HG02870 (cell line): ENCODE results near the gene EDNRA.
A peak's percentile ranks its signal among the peaks of the same experiment; 100 is the strongest.

Source experiments
- ATAC-seq: cut with Tn5 transposase; IDR thresholded peaks from one replicate; pipeline ENCODE4 v1.9.1; 2021; ENCODE audit warnings: mild to moderate bottlenecking, moderate library complexity; ENCODE audit not compliant: unreplicated experiment

Gene EDNRA

DNA sequence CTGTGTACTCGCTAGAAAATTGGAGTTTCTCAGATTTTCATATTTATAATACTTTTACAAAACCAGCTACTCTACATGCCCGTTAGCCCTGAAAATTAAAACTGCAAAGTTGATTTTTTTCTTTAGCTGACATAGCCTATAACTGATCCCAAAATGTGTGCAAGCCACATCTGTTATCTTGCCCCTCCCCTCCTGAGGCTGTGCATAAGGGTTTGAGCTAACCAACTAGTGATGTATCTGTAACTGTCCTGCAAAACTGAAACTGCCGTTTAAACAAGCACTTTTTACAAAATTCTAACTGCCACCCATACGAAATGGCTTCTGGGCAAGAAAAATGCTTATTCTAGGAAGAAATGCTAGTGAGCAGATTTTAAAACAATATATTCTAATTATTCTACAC, 59.1 kb downstream of the EDNRA start:
- ATAC-seq: no peak

GRCh38 chr4:147542229-147542990, 61.5 kb downstream of the EDNRA start:
- no peak for ATAC-seq

DNA sequence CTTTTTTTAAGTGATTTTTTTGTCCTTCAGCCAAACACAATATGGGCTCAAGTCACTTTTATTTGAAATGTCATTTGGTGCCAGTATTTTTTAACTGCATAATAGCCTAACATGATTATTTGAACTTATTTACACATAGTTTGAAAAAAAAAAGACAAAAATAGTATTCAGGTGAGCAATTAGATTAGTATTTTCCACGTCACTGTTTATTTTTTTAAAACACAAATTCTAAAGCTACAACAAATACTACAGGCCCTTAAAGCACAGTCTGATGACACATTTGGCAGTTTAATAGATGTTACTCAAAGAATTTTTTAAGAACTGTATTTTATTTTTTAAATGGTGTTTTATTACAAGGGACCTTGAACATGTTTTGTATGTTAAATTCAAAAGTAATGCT, 62.1 kb downstream of the EDNRA start:
- no peak for ATAC-seq

DNA sequence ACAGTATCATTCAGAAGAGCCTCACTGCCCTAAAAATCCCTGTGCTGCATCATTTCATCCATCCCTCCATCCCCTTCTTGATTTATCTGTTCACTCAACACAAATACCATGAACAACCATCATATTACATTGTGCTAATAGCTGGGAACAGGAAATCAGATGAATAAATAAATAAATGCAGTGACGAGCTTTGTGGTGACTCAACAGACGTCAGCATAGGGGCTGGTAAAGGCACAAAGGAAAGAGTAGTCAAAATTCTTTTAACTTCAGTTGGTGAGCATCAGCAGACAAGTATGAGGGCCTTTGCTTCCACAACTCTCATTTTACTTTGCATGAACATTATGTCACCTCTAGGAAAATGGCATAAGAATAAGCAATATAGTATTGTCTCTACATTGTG, 65.5 kb downstream of the EDNRA start:
- ATAC-seq: no peak

GRCh38 chr4:147547314-147548056, 66.6 kb downstream of the EDNRA start:
- peak; percentile 57 for ATAC-seq

DNA sequence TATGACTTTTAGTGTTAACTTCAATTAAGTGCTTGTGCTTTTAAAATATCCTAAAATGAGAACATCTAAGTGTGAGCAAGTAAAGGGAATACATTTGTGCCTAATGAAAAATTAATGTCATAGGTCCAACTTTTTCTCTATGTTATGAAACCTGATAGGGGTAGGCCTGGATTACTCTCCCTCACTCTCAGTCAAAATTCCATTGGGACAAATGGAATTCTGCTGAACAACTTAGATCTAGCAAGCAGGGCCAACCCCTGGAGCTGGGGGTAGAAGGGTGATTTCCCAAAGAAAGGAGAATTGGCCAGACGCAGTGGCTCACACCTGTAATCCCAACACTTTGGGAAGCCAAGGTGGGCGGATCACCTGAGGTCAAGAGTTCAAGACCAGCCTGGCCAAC, 67.4 kb downstream of the EDNRA start:
- ATAC-seq: no peak

DNA sequence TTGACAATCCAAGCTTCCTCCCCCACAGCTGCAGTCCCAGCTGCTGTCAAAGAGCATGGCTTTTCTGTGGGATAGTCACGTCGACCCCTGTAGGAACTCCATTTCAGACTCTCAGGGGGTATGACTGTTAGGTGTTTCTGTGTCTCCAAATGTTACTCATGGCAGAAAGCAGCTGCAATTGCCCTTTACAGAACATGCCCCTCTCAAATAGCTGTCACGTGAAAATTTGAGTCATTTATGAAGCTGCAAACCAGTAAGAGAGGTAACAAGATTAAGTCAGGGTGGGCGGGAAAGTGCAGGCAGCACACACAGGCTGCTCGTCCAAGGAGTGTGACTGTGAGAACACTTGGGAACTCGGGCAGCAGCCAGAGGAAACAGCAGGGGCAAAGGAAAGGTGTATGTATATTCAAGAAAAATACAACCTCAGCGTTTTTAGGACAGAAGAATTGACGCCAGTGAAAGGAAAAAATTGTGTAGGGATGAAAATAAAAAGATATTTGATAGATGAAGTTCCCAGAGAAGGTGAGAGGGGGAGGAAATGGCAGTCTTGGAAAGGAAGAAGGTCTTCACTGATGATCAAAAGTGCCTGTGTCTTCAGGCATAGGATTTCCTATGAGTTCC, 69.8 kb downstream of the EDNRA start:
- peak; percentile 71 for ATAC-seq

DNA sequence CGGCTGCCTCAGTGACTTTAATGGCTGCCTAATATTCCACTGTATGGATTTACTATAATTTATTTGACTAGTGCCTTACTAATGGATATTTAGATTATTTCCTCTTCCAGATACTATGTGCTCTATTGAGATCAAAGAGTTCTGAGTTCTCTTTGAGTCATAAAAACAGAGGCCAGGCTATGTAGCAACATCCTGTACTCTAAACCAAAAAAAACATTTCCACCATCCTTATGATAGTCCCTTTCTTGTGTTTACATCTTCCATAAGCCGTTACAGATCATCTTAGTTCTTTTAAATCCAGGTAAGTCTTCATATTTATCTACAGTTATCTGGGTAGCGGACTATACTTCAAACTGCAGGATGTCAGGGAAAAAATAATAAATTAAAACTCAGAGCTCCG, 79.7 kb downstream of the EDNRA start:
- ATAC-seq: no peak

DNA sequence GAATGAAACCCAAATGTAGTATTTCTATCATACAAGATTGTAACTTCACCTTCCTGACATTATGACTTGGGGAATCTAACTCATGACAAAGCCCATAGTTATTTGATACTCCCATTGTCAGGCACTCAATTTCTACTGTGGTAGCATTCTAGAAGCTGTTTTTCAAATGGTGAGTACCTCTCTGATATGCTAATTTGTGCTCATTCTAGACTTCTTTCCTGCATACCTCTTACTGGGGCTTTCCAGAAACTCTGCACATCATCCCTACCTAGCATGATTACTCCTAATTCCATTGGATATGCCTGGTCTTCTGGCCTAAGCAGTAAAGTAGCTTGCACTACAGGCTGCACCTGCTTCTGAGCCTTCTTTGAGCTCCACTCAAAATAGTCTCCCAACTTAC, 85.9 kb downstream of the EDNRA start:
- no peak for ATAC-seq

GRCh38 chr4:147567276-147567675, 86.4 kb downstream of the EDNRA start:
- ATAC-seq: no peak

DNA sequence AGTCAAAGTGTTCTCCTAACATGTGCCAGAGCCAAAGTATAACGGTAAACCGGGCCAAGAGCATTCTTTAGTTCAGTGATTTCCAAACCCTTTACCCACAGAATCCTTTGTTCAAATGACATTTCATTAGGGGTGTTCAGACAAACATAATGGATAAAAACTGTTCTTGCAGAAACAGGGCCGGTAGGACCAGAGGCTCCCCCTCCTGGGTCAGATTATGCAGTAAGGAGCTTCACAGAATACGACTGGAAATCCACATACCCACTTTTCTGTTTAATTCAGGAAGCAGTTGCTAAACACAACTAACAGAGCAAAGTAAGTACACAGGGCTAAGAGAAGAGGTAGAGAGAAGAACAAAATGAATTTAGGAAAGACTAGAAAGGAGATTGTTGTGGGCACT, 89.7 kb downstream of the EDNRA start:
- no peak for ATAC-seq

DNA sequence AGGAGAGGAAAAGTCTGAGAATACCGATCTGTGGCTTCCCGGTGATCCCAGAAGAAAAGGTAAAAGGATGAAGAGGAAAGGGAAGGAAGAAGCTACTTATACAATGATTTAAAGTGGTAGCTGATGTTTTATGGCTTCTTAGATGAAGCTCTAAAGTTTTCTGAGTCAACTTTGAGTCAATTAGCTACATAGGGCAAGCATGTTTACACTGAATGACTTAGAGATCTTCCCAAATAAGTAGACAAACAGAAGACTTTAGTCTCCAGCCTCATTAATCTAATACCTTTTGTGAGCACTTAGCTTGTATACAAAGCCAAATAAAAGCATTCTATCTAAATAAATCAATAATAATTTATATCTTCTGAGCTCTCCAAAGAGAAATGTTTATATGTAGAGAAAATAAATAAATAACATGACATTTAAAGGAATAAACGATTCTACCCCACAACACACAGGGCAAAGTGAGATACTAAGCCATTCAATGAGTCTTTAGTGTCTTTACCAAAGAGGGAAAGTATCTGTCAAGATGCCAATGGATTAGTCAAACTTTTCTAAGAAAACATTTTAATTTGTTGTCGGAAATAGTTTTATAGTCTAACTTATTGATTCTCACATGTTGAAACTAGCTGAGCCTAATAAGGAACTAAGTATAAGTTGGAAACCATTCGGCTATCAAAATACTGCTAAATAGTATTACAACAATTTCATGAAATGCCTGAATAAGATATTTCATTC, 90.3 kb downstream of the EDNRA start:
- no peak for ATAC-seq

DNA sequence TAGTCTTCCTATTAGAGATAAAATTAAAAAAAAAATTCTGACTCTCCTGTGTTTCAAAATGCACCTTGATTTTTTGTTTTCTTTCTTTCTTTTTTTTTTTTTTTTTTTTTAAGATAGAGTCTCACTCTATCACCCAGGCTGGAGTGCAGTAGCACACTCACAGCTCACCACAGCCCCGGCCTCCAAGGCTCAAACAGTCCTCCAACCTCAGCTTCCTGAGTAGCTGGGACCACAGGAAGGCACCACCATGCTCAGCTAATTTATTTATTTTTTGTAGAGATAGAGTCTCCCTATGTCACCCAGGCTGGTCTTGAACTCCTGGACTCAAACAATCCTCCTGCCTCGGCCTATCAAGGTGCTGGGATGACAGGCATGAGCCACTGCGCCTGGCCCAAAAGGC, 95.2 kb downstream of the EDNRA start:
- no peak for ATAC-seq

- no peak for ATAC-seq
Measured at GRCh38 chr4:147578051-147578476, 97.2 kb downstream of the EDNRA start.

DNA sequence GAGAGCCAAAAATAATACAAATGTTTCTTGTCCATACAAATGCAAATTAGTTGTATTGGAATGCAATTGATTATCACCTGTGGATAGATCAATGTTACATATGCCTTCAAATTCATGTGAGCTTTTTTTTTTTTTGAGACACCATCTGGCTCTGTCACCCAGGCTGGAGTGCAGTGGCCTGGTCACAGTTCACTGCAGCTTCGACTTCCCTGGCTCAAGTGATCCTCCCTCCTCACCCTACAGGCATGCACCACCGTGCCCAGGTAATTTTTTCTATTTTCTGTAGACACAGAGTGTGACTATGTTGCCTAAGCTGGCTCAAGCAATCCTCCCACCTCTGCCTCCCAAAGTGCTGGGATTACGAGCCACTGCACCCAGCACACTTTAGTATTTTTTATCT, 97.7 kb downstream of the EDNRA start:
- no peak for ATAC-seq

DNA sequence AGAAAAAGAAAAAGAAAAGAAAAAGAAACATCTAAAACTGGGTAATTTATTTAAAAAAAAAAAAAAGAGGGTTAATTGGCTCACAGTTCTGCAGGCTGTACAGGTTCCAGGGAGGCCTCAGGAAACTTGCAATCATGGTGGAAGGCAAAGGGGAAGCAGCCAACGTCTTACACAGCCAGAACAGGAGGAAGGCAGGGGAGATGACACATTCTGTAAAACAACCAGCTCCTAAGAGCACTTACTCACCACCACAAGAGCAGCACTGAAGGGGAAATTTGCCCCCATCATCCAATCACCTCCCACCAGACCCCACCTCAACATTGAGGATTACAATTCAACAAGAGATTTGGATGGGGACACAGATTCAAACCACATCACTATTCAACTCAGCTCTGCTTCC, 99.5 kb downstream of the EDNRA start:
- no peak for ATAC-seq

GRCh38 chr4:147581606-147582350, 100.9 kb downstream of the EDNRA start:
- no peak for ATAC-seq

- ATAC-seq: no peak
Measured at GRCh38 chr4:147582386-147583060, 101.6 kb downstream of the EDNRA start.

GRCh38 chr4:147583876-147584275, 103.0 kb downstream of the EDNRA start:
- ATAC-seq: no peak

GRCh38 chr4:147586032-147586431, 105.1 kb downstream of the EDNRA start:
- ATAC-seq: no peak
